ENCODE data around the gene BPTF.

DNA sequence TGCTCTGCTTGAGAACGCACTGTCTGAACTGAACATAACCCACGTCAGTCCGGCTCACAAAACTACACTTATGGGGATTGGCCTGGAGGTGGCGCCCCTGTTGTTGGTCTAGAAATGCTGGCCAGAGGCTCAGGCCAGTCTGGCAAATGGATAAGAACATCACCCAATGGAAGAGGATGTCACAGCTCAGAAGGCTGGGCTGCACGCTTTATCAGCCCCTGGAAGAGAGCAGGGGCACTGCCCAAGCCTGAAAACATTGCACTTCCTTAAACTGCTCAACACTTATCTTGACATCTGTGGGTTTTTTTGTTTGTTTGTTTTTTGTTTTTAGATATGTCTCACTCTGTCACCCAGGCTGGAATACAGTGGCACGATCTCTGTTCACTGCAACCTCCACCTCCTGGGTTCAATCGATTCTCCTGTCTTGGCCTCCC lies 24.8 kb upstream of the BPTF start:
- TF ChIP-seq, protein P1, sequence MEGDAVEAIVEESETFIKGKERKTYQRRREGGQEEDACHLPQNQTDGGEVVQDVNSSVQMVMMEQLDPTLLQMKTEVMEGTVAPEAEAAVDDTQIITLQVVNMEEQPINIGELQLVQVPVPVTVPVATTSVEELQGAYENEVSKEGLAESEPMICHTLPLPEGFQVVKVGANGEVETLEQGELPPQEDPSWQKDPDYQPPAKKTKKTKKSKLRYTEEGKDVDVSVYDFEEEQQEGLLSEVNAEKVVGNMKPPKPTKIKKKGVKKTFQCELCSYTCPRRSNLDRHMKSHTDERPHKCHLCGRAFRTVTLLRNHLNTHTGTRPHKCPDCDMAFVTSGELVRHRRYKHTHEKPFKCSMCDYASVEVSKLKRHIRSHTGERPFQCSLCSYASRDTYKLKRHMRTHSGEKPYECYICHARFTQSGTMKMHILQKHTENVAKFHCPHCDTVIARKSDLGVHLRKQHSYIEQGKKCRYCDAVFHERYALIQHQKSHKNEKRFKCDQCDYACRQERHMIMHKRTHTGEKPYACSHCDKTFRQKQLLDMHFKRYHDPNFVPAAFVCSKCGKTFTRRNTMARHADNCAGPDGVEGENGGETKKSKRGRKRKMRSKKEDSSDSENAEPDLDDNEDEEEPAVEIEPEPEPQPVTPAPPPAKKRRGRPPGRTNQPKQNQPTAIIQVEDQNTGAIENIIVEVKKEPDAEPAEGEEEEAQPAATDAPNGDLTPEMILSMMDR (IDR thresholded peaks at IDR 0.05) = peak; percentile 84
- no peak for TF ChIP-seq ZFX (IDR thresholded peaks at IDR 0.05; ENCODE audit: borderline replicate concordance)

All from 22Rv1 (cell line).